Endothelial cell of umbilical vein (primary cell): ENCODE measurements around the gene OSTM1. TPM values are rescaled to one million over a fixed set of nuclear protein-coding genes. Genes with fewer than 3 reads are reported as not detected.

Source experiments
- BruUV-seq: library from RNA; stranded (reverse); fragments of 400-500 nt; replicated peaks from 2 replicates; lab custom pipeline; 2021; lab: Mats Ljungman, UMichigan
- CTCF ChIA-PET: fragments of 300-600, 350-600 bp; sonication (Branson Sonifier 250); formaldehyde crosslinking; loops from one replicate; lab custom pipeline; 2021; ENCODE audit warnings: antibody characterized with exemption, inconsistent platforms; lab: Charles Lee
- POLR2A ChIA-PET: fragments of 300-600, 350-600 bp; sonication (Branson Sonifier 250); formaldehyde crosslinking; loops from one replicate; lab custom pipeline; 2021; ENCODE audit warnings: antibody characterized with exemption, inconsistent platforms; lab: Charles Lee
- DNase-seq: peaks from one replicate; pipeline ENCODE4 v3.0.0-alpha.2; 2011; ENCODE audit warnings: low read depth, low spot score
- FAIRE-seq: peaks from 2 replicates; lab custom pipeline; 2011; peaks lifted over from hg19 to GRCh38; lab: Jason Lieb, UNC
- H2AFZ ChIP-seq: 2 replicates; pipeline ENCODE4 v1.6.0; 2012; ENCODE audit warnings: low read depth, low read length, control low read depth, inconsistent platforms
- H3K27ac ChIP-seq: 2 replicates; pipeline ENCODE4 v1.5.1; 2011; ENCODE audit warnings: low read depth, mild to moderate bottlenecking, control low read depth, low read length, moderate library complexity; ENCODE audit not compliant: insufficient read depth
- H3K27me3 ChIP-seq, 2 experiments: 2 replicates each; pipeline versions ENCODE4 v1.6.0 to v1.6.1; 2011; ENCODE audit warnings: low read length in 2 of 2, mixed read lengths in 1 of 2; ENCODE audit not compliant: control insufficient read depth in 2 of 2, insufficient read depth in 2 of 2
- H3K36me3 ChIP-seq, 2 experiments: 2 replicates in 1 of 2; 3 replicates in 1 of 2; pipeline ENCODE4 v1.5.1; 2011; ENCODE audit warnings: low read length in 2 of 2, mild to moderate bottlenecking in 1 of 2, moderate library complexity in 1 of 2; ENCODE audit not compliant: control insufficient read depth in 2 of 2, insufficient read depth in 2 of 2; ENCODE audit errors: extremely low read depth in 1 of 2
- H3K4me1 ChIP-seq: 3 replicates; pipeline ENCODE4 v1.5.1; 2011; ENCODE audit warnings: mild to moderate bottlenecking, low read length; ENCODE audit not compliant: control insufficient read depth, insufficient read depth; ENCODE audit errors: extremely low read depth
- H3K4me2 ChIP-seq: 2 replicates; pipeline ENCODE4 v1.6.1; 2011; ENCODE audit warnings: low read length, control low read depth, mixed read lengths; ENCODE audit not compliant: insufficient read depth
- H3K4me3 ChIP-seq, 3 experiments: fragments of 200-600 bp in 1 of 3; sonication (generic), shearing (Covaris generic) in 1 of 3; replicated peaks in 1 of 3; 2 replicates each; pipeline ENCODE4 v1.5.1; 2011 to 2016; ENCODE audit warnings: control low read depth in 3 of 3, low read length in 3 of 3, mild to moderate bottlenecking in 2 of 3, inconsistent platforms in 1 of 3, low read depth in 1 of 3, moderate library complexity in 1 of 3; ENCODE audit not compliant: insufficient read depth in 1 of 3
- H3K79me2 ChIP-seq: 2 replicates; pipeline ENCODE4 v1.6.0; 2012; ENCODE audit warnings: low read length, inconsistent platforms; ENCODE audit not compliant: control insufficient read depth, insufficient read depth
- H3K9ac ChIP-seq: replicated peaks from 2 replicates; pipeline ENCODE3; 2011; ENCODE audit warnings: low read length, control low read depth; ENCODE audit not compliant: insufficient read depth; ENCODE audit errors: extremely low read depth
- H3K9me1 ChIP-seq: replicated peaks from 3 replicates; pipeline ENCODE4 v1.6.0; 2011; ENCODE audit warnings: mild to moderate bottlenecking, low read length; ENCODE audit not compliant: control insufficient read depth, insufficient read depth; ENCODE audit errors: extremely low read depth
- H3K9me3 ChIP-seq: replicated peaks from 2 replicates; pipeline ENCODE4 v1.5.1; 2012; ENCODE audit warnings: low read length, inconsistent platforms; ENCODE audit not compliant: control insufficient read depth, insufficient read depth
- H4K20me1 ChIP-seq: replicated peaks from 2 replicates; pipeline ENCODE3; 2011; ENCODE audit warnings: mild to moderate bottlenecking, low read length; ENCODE audit not compliant: control insufficient read depth, insufficient read depth; ENCODE audit errors: extremely low read depth
- EZH2 ChIP-seq: IDR thresholded peaks from 2 replicates; pipeline ENCODE4 v1.6.1; 2012; ENCODE audit warnings: borderline replicate concordance, low read depth, mild to moderate bottlenecking, moderate library complexity, low read length, inconsistent platforms; ENCODE audit not compliant: severe bottlenecking
- FOS ChIP-seq: IDR thresholded peaks from 2 replicates; pipeline ENCODE4 v1.6.1; 2011; ENCODE audit warnings: mild to moderate bottlenecking, low read length, moderate library complexity, borderline replicate concordance; ENCODE audit not compliant: insufficient read depth
- GATA2 ChIP-seq: IDR thresholded peaks from 2 replicates; pipeline ENCODE4 v1.7.0; 2011; ENCODE audit warnings: low read depth, mild to moderate bottlenecking, moderate library complexity, mixed read lengths, low read length; ENCODE audit not compliant: insufficient read length, insufficient read depth
- JUN ChIP-seq: IDR thresholded peaks from 2 replicates; pipeline ENCODE4 v1.6.1; 2011; ENCODE audit warnings: borderline replicate concordance, low read depth; ENCODE audit not compliant: insufficient read length, insufficient read depth
- MYC ChIP-seq: IDR thresholded peaks from one replicate; pipeline ENCODE4 v1.6.1; 2011; ENCODE audit warnings: mild to moderate bottlenecking, low read depth, low read length
- POLR2A ChIP-seq: IDR thresholded peaks from 2 replicates; pipeline ENCODE4 v1.6.1; 2012; ENCODE audit warnings: low read depth, mild to moderate bottlenecking, control low read depth, low read length
- POLR2AphosphoS5 ChIP-seq: IDR thresholded peaks from 2 replicates; pipeline ENCODE4 v1.6.1; 2012; ENCODE audit warnings: low read depth, mild to moderate bottlenecking, control low read depth, low read length, moderate library complexity; ENCODE audit not compliant: insufficient read depth
- dilution Hi-C: fragments of 300-500 bp; cut with MboI; formaldehyde crosslinking; loops from one replicate; pipeline ENCODE4 v1.15.0; 2019; ENCODE audit warnings: low sequenced_read_pairs; ENCODE audit not compliant: extremely low pct_ligation_motif_present
- intact Hi-C: fragments of 100-400 bp; cut with micrococcal nuclease; formaldehyde crosslinking; loops from one replicate; pipeline ENCODE4 v1.10.0; 2022
- polyA plus RNA-seq, 4 experiments: library from polyadenylated mRNA; depleted of rRNA in 3 of 4; stranded (reverse) in 3 of 4; unstranded in 1 of 4; fragments of >200 nt; gene quantifications; 2 replicates each; pipeline versions ENCODE4 v1.2.1 to v1.2.3, GENCODE V29; 2011 to 2012; ENCODE audit warnings: missing spikeins in 1 of 4
- total RNA-seq: library from RNA; stranded (reverse); gene quantifications from 2 replicates; pipeline ENCODE4 v1.2.3, GENCODE V29; 2021
- TF ChIP-seq, protein P1 (sequence below), 2 donors: IDR thresholded peaks; 1 replicate in 1 of 2; 2 replicates in 1 of 2; pipeline ENCODE4 v1.5.1; 2011; ENCODE audit warnings: low read length in 2 of 2, mild to moderate bottlenecking in 2 of 2, moderate library complexity in 2 of 2, control low read depth in 1 of 2, inconsistent platforms in 1 of 2, low read depth in 1 of 2; ENCODE audit not compliant: insufficient read depth in 1 of 2; ENCODE audit errors: extremely low read depth in 1 of 2
- TF ChIP-seq, protein P2 (sequence below): IDR thresholded peaks from 2 replicates; pipeline ENCODE4 v1.6.1; 2011; ENCODE audit not compliant: insufficient read depth, insufficient read length

OSTM1 gene
- total and polyA plus RNA-seq, 2 donors (not counting 3 experiments of a cell fraction or from before 2014, with no cell fraction given), result 23.1 to 26.4 TPM

DNA sequence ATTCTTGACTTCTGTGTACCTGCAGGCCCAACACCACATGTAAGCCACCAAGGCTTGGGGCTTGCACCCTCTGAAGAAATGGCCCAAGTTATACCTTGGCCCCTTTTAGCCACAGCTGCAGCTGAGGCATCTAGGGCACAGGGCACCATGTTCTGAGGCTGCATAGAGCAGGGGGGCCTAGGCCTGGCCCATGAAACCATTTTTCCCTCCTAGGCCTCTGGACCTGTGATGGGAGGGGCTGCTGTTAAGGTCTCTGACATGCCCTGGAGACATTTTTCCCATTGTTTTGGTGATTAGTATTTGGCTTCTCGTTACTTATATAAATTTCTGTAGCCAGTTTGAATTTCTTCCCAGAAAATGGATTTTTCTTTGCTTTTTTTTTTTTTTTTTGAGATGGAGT, 66.2 kb downstream of the OSTM1 start:
- TF ChIP-seq, protein P1, sequence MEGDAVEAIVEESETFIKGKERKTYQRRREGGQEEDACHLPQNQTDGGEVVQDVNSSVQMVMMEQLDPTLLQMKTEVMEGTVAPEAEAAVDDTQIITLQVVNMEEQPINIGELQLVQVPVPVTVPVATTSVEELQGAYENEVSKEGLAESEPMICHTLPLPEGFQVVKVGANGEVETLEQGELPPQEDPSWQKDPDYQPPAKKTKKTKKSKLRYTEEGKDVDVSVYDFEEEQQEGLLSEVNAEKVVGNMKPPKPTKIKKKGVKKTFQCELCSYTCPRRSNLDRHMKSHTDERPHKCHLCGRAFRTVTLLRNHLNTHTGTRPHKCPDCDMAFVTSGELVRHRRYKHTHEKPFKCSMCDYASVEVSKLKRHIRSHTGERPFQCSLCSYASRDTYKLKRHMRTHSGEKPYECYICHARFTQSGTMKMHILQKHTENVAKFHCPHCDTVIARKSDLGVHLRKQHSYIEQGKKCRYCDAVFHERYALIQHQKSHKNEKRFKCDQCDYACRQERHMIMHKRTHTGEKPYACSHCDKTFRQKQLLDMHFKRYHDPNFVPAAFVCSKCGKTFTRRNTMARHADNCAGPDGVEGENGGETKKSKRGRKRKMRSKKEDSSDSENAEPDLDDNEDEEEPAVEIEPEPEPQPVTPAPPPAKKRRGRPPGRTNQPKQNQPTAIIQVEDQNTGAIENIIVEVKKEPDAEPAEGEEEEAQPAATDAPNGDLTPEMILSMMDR (IDR thresholded peaks at IDR 0.05; ENCODE audit: extremely low read depth in 1 of 2, insufficient read depth in 1 of 2, low read depth in 1 of 2, low read length in 2 of 2), result no peak
- H4K20me1 ChIP-seq, result no peaks in the 10 kb centered on the region
- no peak overlapping the region for H2AFZ ChIP-seq
- no TSS peak for BruUV-seq
- H3K79me2 ChIP-seq, result no peaks in the 10 kb centered on the region
- H3K27ac ChIP-seq, result no peak overlapping the region
- DNase-seq, result no peak
- no peaks in the 10 kb centered on the region for H3K4me1 ChIP-seq
- intact Hi-C loops (no loop called here), dilution Hi-C loops (no loop called here)
- no peaks in the 10 kb centered on the region for H3K27me3 ChIP-seq
- H3K36me3 ChIP-seq, result no peaks in the 10 kb centered on the region
- no peak for FAIRE-seq
- H3K4me3 ChIP-seq, result no peak overlapping the region
- no peaks in the 10 kb centered on the region for H3K9me1 ChIP-seq
- ChIA-PET CTCF (no interaction called here), POLR2A (no interaction called here)
- no peak overlapping the region for H3K9ac ChIP-seq
- no peak overlapping the region for H3K4me2 ChIP-seq
- H3K9me3 ChIP-seq, result no peaks in the 10 kb centered on the region

DNA sequence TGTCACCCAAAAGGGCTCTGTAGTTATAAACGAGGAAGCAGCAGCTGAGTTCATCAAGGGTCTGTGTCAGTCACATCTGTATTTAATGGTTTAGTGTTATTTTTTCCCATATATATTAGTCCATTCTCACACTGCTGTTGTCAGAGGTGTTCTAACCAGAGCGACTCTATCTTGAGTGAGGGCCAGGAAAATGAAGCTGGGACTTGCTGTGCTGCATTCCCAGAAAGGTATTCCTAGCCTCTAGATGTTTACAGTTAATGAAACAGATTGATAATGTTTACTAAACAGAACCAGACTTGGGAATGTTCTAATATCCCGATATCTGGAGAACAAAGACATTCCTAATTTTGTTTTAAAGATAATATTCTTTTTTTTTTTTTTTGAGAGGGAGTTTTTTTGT, 68.6 kb downstream of the OSTM1 start:
- Histone ChIP-seq H3K9me3 (no peaks in the 10 kb centered on the region), H3K27ac (no peak overlapping the region), H4K20me1 (no peaks in the 10 kb centered on the region), H3K79me2 (no peaks in the 10 kb centered on the region), H3K4me3 (no peak overlapping the region), H3K27me3 (no peaks in the 10 kb centered on the region), H3K36me3 (no peaks in the 10 kb centered on the region), H3K4me2 (no peak overlapping the region), H3K4me1 (no peaks in the 10 kb centered on the region), H3K9me1 (no peaks in the 10 kb centered on the region), H2AFZ (no peak overlapping the region), H3K9ac (no peak overlapping the region)
- DNase-seq (no peak), FAIRE-seq (no peak)
- dilution Hi-C loops (no loop called here), intact Hi-C loops (no loop called here)
- TF ChIP-seq FOS (no peak), POLR2AphosphoS5 (no peak), GATA2 (no peak), MYC (no peak), POLR2A (no peak), JUN (no peak), EZH2 (no peak)
- TF ChIP-seq, protein P2, sequence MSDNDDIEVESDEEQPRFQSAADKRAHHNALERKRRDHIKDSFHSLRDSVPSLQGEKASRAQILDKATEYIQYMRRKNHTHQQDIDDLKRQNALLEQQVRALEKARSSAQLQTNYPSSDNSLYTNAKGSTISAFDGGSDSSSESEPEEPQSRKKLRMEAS, result no peak
- TF ChIP-seq, protein P1 (IDR thresholded peaks at IDR 0.05; ENCODE audit: extremely low read depth in 1 of 2, insufficient read depth in 1 of 2, low read depth in 1 of 2, low read length in 2 of 2), result no peak
- ChIA-PET POLR2A (no interaction called here), CTCF (no interaction called here)
- no TSS peak for BruUV-seq
